CD8-positive, alpha-beta memory T cell (primary cell): ENCODE measurements around the gene GTSE1. TPM values are rescaled to one million over a fixed set of nuclear protein-coding genes. Genes with fewer than 3 reads are reported as not detected.

Source experiments
- CTCF ChIA-PET: fragments of 350-600 bp; sonication (Branson Sonifier 250); formaldehyde crosslinking; loops from one replicate; lab custom pipeline; 2021; ENCODE audit warnings: antibody characterized with exemption; lab: Charles Lee
- POLR2A ChIA-PET: fragments of 350-600 bp; sonication (Branson Sonifier 250); formaldehyde crosslinking; loops from one replicate; lab custom pipeline; 2021; ENCODE audit warnings: antibody characterized with exemption; lab: Charles Lee
- DNase-seq, 5 donors: peaks; one replicate each; pipeline versions ENCODE4 v3.0.0 to v3.0.0-alpha.2; 2020 to 2022; ENCODE audit warnings: mixed read lengths in 1 of 5
- H3K27ac ChIP-seq: one replicate; pipeline ENCODE4 v1.7.0; 2013; ENCODE audit warnings: low read depth, mild to moderate bottlenecking, low read length, moderate library complexity
- H3K27me3 ChIP-seq: 2 replicates; pipeline ENCODE4 v1.7.0; 2013; ENCODE audit warnings: low read length, mild to moderate bottlenecking; ENCODE audit not compliant: insufficient read depth, poor library complexity, severe bottlenecking
- H3K36me3 ChIP-seq: 2 replicates; pipeline ENCODE4 v1.7.0; 2013; ENCODE audit warnings: mild to moderate bottlenecking, low read length, moderate library complexity; ENCODE audit not compliant: insufficient read depth
- H3K4me1 ChIP-seq: 2 replicates; pipeline ENCODE4 v1.7.0; 2013; ENCODE audit warnings: mild to moderate bottlenecking, low read length, moderate library complexity; ENCODE audit not compliant: insufficient read depth
- H3K4me3 ChIP-seq: 2 replicates; pipeline ENCODE4 v1.7.0; 2013; ENCODE audit warnings: mild to moderate bottlenecking, low read length
- H3K9me3 ChIP-seq: 2 replicates; pipeline ENCODE4 v1.7.0; 2013; ENCODE audit warnings: mild to moderate bottlenecking, low read length
- H3K27ac Mint-ChIP-seq, 8 donors: one replicate each; pipeline ENCODE4 v1.8.0; 2020 to 2021; ENCODE audit warnings: mixed read lengths in 8 of 8, mild to moderate bottlenecking in 6 of 8, inconsistent platforms in 3 of 8, moderate library complexity in 3 of 8
- H3K27me3 Mint-ChIP-seq, 2 donors: one replicate each; pipeline ENCODE4 v1.8.0; 2020 to 2021; ENCODE audit warnings: mixed read lengths in 2 of 2, mild to moderate bottlenecking in 1 of 2, moderate library complexity in 1 of 2
- H3K36me3 Mint-ChIP-seq, 3 donors: one replicate each; pipeline ENCODE4 v1.8.0; 2020 to 2021; ENCODE audit warnings: mixed read lengths in 3 of 3, inconsistent platforms in 1 of 3, mild to moderate bottlenecking in 1 of 3
- H3K4me1 Mint-ChIP-seq, 3 donors: one replicate each; pipeline ENCODE4 v1.8.0; 2020 to 2021; ENCODE audit warnings: mixed read lengths in 3 of 3, inconsistent platforms in 1 of 3, mild to moderate bottlenecking in 1 of 3
- H3K4me3 Mint-ChIP-seq, 7 donors: one replicate each; pipeline ENCODE4 v1.8.0; 2020 to 2021; ENCODE audit warnings: mixed read lengths in 7 of 7, mild to moderate bottlenecking in 6 of 7, moderate library complexity in 4 of 7, inconsistent platforms in 2 of 7
- H3K9me3 Mint-ChIP-seq, 5 donors: one replicate each; pipeline ENCODE4 v1.8.0; 2020 to 2022; ENCODE audit warnings: mixed read lengths in 5 of 5, mild to moderate bottlenecking in 3 of 5, moderate library complexity in 2 of 5, inconsistent platforms in 1 of 5
- polyA plus RNA-seq: library from polyadenylated mRNA; unstranded; fragments of 300-500 nt; fragmentation: Illumina TruSeq; gene quantifications from one replicate; pipeline ENCODE4 v1.2.3, GENCODE V29; 2021
- total RNA-seq, 2 experiments: library from RNA; stranded (reverse); gene quantifications; one replicate each; pipeline ENCODE4 v1.2.3, GENCODE V29; 2021

Gene GTSE1
- total and polyA plus RNA-seq, 3 experiments from 2014 or later, result 0.10 to 30.9 (median 27.4) TPM

DNA sequence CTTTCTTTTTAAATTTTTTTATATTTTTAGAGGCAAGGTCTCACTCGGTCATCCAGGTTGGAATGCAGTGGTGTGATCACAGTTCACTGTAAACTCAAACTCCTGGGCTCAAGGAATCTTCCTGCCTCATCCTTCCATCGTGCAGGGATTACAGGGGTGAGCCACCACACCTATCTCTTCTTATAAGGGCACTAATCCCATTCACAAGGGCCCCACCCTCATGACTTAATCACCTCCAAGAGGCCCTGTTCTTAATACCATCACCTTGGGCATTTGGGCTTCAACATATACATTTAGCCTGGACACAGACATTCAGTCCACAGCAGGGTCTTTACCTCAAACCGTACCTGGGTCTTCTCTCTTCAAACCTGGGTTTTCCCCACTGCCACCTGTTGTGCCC is 4.5 kb upstream of the GTSE1 start:
- no peaks in the 10 kb centered on the region for H3K9me3 ChIP-seq
- H3K27ac ChIP-seq, result no peak overlapping the region
- Mint-ChIP-seq H3K4me3 (peak overlapping the region in 1 of 7 donors; percentile 81), H3K27ac (peak overlapping the region in 4 of 8 donors; percentile 14 to 92 (median 50)), H3K9me3 (peaks cover 0 to 3% (median 2%) of the 10 kb centered on the region in 5 donors), H3K27me3 (no peaks in the 10 kb centered on the region), H3K4me1 (peaks cover 38 to 55% (median 40%) of the 10 kb centered on the region in 3 donors), H3K36me3 (peaks cover 2 to 14% (median 7%) of the 10 kb centered on the region in 3 donors)
- H3K4me1 ChIP-seq, result peaks cover 36% of the 10 kb centered on the region
- ChIA-PET CTCF (no interaction called here), POLR2A (no interaction called here)
- H3K4me3 ChIP-seq, result no peak overlapping the region
- H3K27me3 ChIP-seq, result no peaks in the 10 kb centered on the region
- no peak for DNase-seq
- H3K36me3 ChIP-seq, result no peaks in the 10 kb centered on the region

DNA sequence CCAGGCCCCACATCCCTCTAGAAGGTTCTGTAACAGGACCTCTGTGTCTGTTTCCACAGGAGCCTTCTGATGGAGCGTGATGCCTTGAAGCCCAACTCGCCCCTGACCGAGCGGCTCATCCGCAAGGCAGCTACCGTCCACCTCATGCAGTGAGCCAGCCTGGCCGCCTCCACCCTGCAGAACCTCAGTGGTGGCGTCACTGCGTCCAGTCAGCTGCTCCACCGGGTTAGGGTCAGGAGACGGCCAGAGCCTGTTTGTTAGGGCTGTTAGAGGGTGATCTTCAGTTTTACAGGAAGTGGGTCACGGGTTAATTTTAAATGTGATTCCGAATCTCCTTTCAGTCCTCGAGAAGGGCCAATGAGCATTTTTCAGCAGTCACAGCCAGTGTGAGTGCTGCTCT is 3.9 kb upstream of the GTSE1 start:
- H3K4me1 Mint-ChIP-seq, result peaks cover 38 to 55% (median 40%) of the 10 kb centered on the region in 3 donors
- H3K9me3 Mint-ChIP-seq, result peaks cover 0 to 3% (median 2%) of the 10 kb centered on the region in 5 donors
- no peaks in the 10 kb centered on the region for H3K27me3 ChIP-seq
- no peaks in the 10 kb centered on the region for H3K36me3 ChIP-seq
- H3K4me1 ChIP-seq, result peaks cover 35% of the 10 kb centered on the region
- peak overlapping the region in 1 of 7 donors; percentile 81 for H3K4me3 Mint-ChIP-seq
- peaks cover 0 to 2% of the 10 kb centered on the region in 2 donors for H3K27me3 Mint-ChIP-seq
- no peak overlapping the region for H3K4me3 ChIP-seq
- peak overlapping the region in 1 of 8 donors; percentile 54 for H3K27ac Mint-ChIP-seq
- no peaks in the 10 kb centered on the region for H3K9me3 ChIP-seq
- peaks cover 2 to 12% (median 7%) of the 10 kb centered on the region in 3 donors for H3K36me3 Mint-ChIP-seq
- no peak overlapping the region for H3K27ac ChIP-seq
- POLR2A ChIA-PET, result no interaction called here
- DNase-seq, result no peak
- CTCF ChIA-PET, result no interaction called here

DNA sequence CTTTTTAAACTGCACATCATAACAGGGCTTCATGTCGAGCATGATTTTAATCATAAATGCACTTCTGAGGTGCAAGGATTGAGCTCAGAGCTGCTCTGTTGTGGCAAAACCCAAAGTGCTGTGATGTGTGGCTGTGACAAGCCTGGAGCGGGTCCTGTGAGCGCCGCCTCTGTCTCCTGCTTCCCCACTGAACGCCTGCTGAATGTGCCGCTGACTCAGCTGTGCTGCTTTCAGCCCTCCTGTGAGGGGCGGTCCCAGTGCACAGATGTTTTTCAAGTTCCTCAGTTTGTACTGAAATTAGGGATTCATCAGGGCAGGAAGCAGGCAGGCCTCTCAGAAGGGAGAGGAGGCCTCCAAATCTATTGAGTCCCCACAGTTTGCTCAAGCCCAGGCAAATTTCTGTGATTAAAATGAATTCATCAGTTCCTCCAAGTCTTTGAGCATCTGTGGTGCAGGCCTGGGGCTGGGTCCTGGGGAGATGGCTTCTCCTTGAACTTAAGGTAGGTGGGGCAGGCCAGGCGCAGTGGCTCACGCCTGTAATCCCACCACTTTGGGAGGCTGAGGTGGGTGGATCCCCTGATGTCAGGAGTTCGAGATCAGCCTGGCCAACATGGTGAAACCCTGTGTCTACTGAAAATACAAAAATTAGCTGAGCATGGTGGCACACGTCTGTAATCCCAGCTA is 3.0 kb upstream of the GTSE1 start:
- no peaks in the 10 kb centered on the region for H3K36me3 ChIP-seq
- Mint-ChIP-seq H3K27me3 (peaks cover 0 to 2% of the 10 kb centered on the region in 2 donors), H3K27ac (peak overlapping the region in 6 of 8 donors; percentile 7 to 87 (median 58)), H3K4me3 (peak overlapping the region in 2 of 7 donors; percentile 48 to 83), H3K9me3 (peaks cover 0 to 3% (median 2%) of the 10 kb centered on the region in 5 donors), H3K4me1 (peaks cover 30 to 45% (median 31%) of the 10 kb centered on the region in 3 donors), H3K36me3 (peaks cover 2 to 12% (median 7%) of the 10 kb centered on the region in 3 donors)
- H3K4me3 ChIP-seq, result no peak overlapping the region
- ChIA-PET POLR2A (no interaction called here), CTCF (no interaction called here)
- peaks cover 25% of the 10 kb centered on the region for H3K4me1 ChIP-seq
- H3K27ac ChIP-seq, result no peak overlapping the region
- no peaks in the 10 kb centered on the region for H3K9me3 ChIP-seq
- DNase-seq, result no peak
- H3K27me3 ChIP-seq, result no peaks in the 10 kb centered on the region

- CTCF ChIA-PET, result interaction anchor here (1.3 to 2.7 kb wide), 2 partner anchors 26 to 172 kb away, joined by 3 to 30 read pairs; no protein-coding TSS in a partner anchor
- no peak overlapping the region for H3K4me3 ChIP-seq
- H3K4me1 ChIP-seq, result peaks cover 20% of the 10 kb centered on the region
- Mint-ChIP-seq H3K4me3 (peak overlapping the region; percentile 45 to 90 (median 83)), H3K9me3 (peaks cover 0 to 3% (median 2%) of the 10 kb centered on the region in 5 donors), H3K36me3 (peaks cover 2 to 12% (median 5%) of the 10 kb centered on the region in 3 donors), H3K4me1 (peaks cover 28 to 38% (median 33%) of the 10 kb centered on the region in 3 donors), H3K27me3 (peaks cover 0 to 4% of the 10 kb centered on the region in 2 donors), H3K27ac (peak overlapping the region in 7 of 8 donors; percentile 87 to 97 (median 91))
- H3K27ac ChIP-seq, result no peak overlapping the region
- no peaks in the 10 kb centered on the region for H3K27me3 ChIP-seq
- POLR2A ChIA-PET, result no interaction called here
- no peaks in the 10 kb centered on the region for H3K36me3 ChIP-seq
- H3K9me3 ChIP-seq, result no peaks in the 10 kb centered on the region
- no peak for DNase-seq
Measured at GRCh38 chr22:46294784-46295183, 1.9 kb upstream of the GTSE1 start.

- no peaks in the 10 kb centered on the region for H3K36me3 ChIP-seq
- peak overlapping the region; percentile 83 to 97 (median 88) for H3K4me3 Mint-ChIP-seq
- H3K4me1 ChIP-seq, result peaks cover 20% of the 10 kb centered on the region
- peak overlapping the region; percentile 85 for H3K4me3 ChIP-seq
- H3K36me3 Mint-ChIP-seq, result peaks cover 0 to 12% (median 2%) of the 10 kb centered on the region in 3 donors
- no peaks in the 10 kb centered on the region for H3K27me3 ChIP-seq
- H3K9me3 ChIP-seq, result no peaks in the 10 kb centered on the region
- ChIA-PET CTCF (interaction anchor here (0.6 to 2.7 kb wide), 13 partner anchors 12 to 289 kb away, joined by 3 to 30 read pairs (median 4); partner anchors contain the start of gene CDPF1), POLR2A (interaction anchor here (1.1 to 2.4 kb wide), 4 partner anchors 14 to 146 kb away, joined by 4 to 12 read pairs (median 6); partner anchors contain the start of genes CDPF1 and PPARA)
- peak overlapping the region; percentile 87 to 100 (median 96) for H3K27ac Mint-ChIP-seq
- H3K9me3 Mint-ChIP-seq, result peaks cover 0 to 3% (median 2%) of the 10 kb centered on the region in 5 donors
- peaks cover 0 to 4% of the 10 kb centered on the region in 2 donors for H3K27me3 Mint-ChIP-seq
- H3K27ac ChIP-seq, result peak overlapping the region; percentile 90
- peaks cover 23 to 33% (median 29%) of the 10 kb centered on the region in 3 donors for H3K4me1 Mint-ChIP-seq
- DNase-seq, result no peak
Measured at GRCh38 chr22:46295277-46295971, 1.2 kb upstream of the GTSE1 start.

- ChIA-PET CTCF (interaction anchor here (1.4 to 2.7 kb wide), 3 partner anchors 10 to 175 kb away, joined by 3 to 30 read pairs (median 12); partner anchors contain the start of gene CDPF1), POLR2A (interaction anchor here (1.9 to 2.4 kb wide), 2 partner anchors 21 to 47 kb away, joined by 6 to 12 read pairs; partner anchors contain the start of gene CDPF1)
- Mint-ChIP-seq H3K9me3 (peaks cover 0 to 2% (median under 1%) of the 10 kb centered on the region in 5 donors), H3K4me3 (peak overlapping the region; percentile 79 to 92 (median 84)), H3K27me3 (peaks cover 0 to 4% of the 10 kb centered on the region in 2 donors), H3K36me3 (peaks cover 0 to 9% (median 0%) of the 10 kb centered on the region in 3 donors), H3K27ac (peak overlapping the region in 6 of 8 donors; percentile 18 to 88 (median 69)), H3K4me1 (peaks cover 23 to 30% (median 29%) of the 10 kb centered on the region in 3 donors)
- Histone ChIP-seq H3K27ac (no peak overlapping the region), H3K27me3 (no peaks in the 10 kb centered on the region), H3K4me3 (peak overlapping the region; percentile 56), H3K9me3 (no peaks in the 10 kb centered on the region), H3K4me1 (peaks cover 20% of the 10 kb centered on the region), H3K36me3 (no peaks in the 10 kb centered on the region)
- no peak for DNase-seq
Measured at GRCh38 chr22:46297151-46297812, 612 bp downstream of the GTSE1 start.

DNA sequence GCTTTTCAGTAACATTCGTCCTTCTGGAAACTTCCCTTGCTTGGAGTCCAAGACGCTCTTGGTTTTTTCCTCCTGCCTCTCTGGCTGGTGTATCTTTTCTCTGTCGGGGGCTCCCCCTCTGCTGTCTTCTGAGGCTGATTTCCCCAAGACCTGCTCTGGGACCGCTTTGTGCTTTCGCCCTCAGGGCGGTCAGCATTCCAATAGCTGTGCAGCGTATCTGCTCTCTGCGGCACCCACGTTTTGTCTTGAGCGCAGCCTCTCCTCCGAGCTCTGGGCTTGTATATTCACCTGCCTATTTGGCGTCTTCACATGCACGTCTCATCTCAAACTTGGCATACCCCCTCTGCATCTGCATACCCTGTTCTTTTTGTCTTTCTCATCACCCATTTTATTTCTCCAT is 2.4 kb downstream of the GTSE1 start:
- H3K4me3 ChIP-seq, result no peak overlapping the region
- H3K27ac ChIP-seq, result no peak overlapping the region
- peaks cover 20% of the 10 kb centered on the region for H3K4me1 ChIP-seq
- Mint-ChIP-seq H3K27ac (peak overlapping the region in 2 of 8 donors; percentile 21 to 29), H3K27me3 (peaks cover 0 to 6% of the 10 kb centered on the region in 2 donors), H3K9me3 (no peaks in the 10 kb centered on the region), H3K4me3 (peak overlapping the region in 3 of 7 donors; percentile 8 to 26 (median 15)), H3K36me3 (peaks cover 0 to 2% (median 0%) of the 10 kb centered on the region in 3 donors), H3K4me1 (peaks cover 18 to 29% (median 25%) of the 10 kb centered on the region in 3 donors)
- H3K9me3 ChIP-seq, result no peaks in the 10 kb centered on the region
- H3K36me3 ChIP-seq, result no peaks in the 10 kb centered on the region
- ChIA-PET POLR2A (no interaction called here), CTCF (interaction anchor here (1.1 kb wide), 1 partner anchor 177 kb away, joined by 3 read pairs; no protein-coding TSS in a partner anchor)
- H3K27me3 ChIP-seq, result no peaks in the 10 kb centered on the region
- DNase-seq, result no peak
